Brain microvascular endothelial cell (primary cell): ENCODE results near the gene CSN1S1.

Experiments
- DNase-seq: peaks from one replicate; pipeline ENCODE4 v3.0.0-alpha.2; 2020
- H3K27ac ChIP-seq: fragments of 250-450 bp; sonication (Bioruptor Pico); 2 replicates; pipeline ENCODE4 v1.5.1; 2020; ENCODE audit warnings: mild to moderate bottlenecking, moderate library complexity
- H3K27me3 ChIP-seq: fragments of 250-450 bp; sonication (Bioruptor Pico); replicated peaks from 2 replicates; pipeline ENCODE4 v1.5.1; 2020; ENCODE audit warnings: mild to moderate bottlenecking
- H3K36me3 ChIP-seq: fragments of 250-450 bp; sonication (Bioruptor Pico); replicated peaks from 2 replicates; pipeline ENCODE4 v1.5.1; 2020; ENCODE audit warnings: mild to moderate bottlenecking
- H3K4me3 ChIP-seq: 2 replicates; pipeline ENCODE4 v1.5.1; 2011; ENCODE audit warnings: low read depth, mild to moderate bottlenecking, control low read depth, low read length, moderate library complexity
- CTCF ChIP-seq: IDR thresholded peaks from 2 replicates; pipeline ENCODE4 v1.5.1; 2011; ENCODE audit warnings: low read depth, mild to moderate bottlenecking, moderate library complexity, low read length, control low read depth, inconsistent platforms; ENCODE audit errors: missing control alignments
- in situ Hi-C: cut with HindIII; loops from 2 replicates; pipeline ENCODE4 v1.10.0; 2017; ENCODE audit warnings: low sequenced_read_pairs, low pct_ligation_motif_present

CSN1S1 gene

GRCh38 chr4:69934150-69934549 is 3.3 kb downstream of the CSN1S1 start:
- TF ChIP-seq CTCF: no peak
- DNase-seq: no peak
- in situ Hi-C loops: no loop called here
- no peak overlapping the region for H3K27ac ChIP-seq
- H3K36me3 ChIP-seq: no peaks in the 10 kb centered on the region
- H3K27me3 ChIP-seq: no peaks in the 10 kb centered on the region
- no peak overlapping the region for H3K4me3 ChIP-seq

- Histone ChIP-seq H3K27ac (peak overlapping the region; percentile 70), H3K27me3 (no peaks in the 10 kb centered on the region), H3K36me3 (no peaks in the 10 kb centered on the region), H3K4me3 (no peak overlapping the region)
- in situ Hi-C loops: no loop called here
- no peak for TF ChIP-seq CTCF
- no peak for DNase-seq
Observed at GRCh38 chr4:69936566-69936965, 5.7 kb downstream of the CSN1S1 start.

DNA sequence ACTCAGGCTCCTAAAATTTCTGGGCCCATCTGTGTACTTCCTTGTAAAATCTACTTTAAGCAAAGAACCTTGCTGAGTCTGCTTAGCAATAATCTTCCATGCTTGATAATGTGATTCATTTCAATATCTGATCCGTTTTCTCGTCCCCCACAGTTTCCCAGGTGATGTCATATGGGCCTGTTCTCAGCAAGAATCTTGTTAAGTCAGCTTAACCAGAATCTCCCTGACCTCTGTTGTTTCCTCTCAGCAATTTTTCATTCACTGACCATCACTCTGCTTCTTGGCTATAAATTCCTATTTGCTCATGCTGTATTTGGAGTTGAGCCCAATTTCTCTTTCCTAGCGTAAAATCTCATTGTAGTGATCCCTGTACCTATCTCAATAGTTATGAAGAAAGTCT is 20.7 kb downstream of the CSN1S1 start:
- no peak for TF ChIP-seq CTCF
- no peaks in the 10 kb centered on the region for H3K27me3 ChIP-seq
- no peak overlapping the region for H3K27ac ChIP-seq
- peak; percentile 16 for DNase-seq
- H3K4me3 ChIP-seq: no peak overlapping the region
- H3K36me3 ChIP-seq: no peaks in the 10 kb centered on the region
- in situ Hi-C loops: no loop called here

GRCh38 chr4:69957209-69957608 is 26.3 kb downstream of the CSN1S1 start:
- no peak for TF ChIP-seq CTCF
- no peak for DNase-seq

DNA sequence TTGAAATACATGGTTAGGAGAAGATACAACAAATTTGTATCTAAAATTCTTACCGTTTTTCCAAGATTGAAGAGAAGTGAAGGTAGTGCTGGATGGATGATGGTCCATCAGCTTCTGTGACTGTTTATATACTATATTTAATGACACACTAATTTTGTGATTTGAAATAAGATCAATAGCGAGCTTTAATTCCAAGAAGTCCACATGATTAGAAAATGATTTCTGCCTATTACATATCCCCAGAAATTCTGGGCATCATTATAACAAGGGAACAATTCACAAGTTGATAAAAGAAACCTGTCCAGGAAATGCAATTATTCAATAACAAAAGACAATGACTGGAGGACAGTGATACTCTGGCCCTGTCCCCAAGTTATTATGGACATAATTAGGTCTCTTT is 34.8 kb downstream of the CSN1S1 start, which contains the start of gene CSN2:
Gene CSN2, minus strand, starts transcription at position 101 of the 400 bp plus-strand sequence. CDS start 4,733 bp downstream, outside the sequence.
- no peak for TF ChIP-seq CTCF
- in situ Hi-C loops: no loop called here
- Histone ChIP-seq H3K27me3 (no peaks in the 10 kb centered on the region), H3K27ac (no peak within 1 kb of the TSS), H3K4me3 (no peak within 1 kb of the TSS), H3K36me3 (no peaks in the 10 kb centered on the region)
- no peak for DNase-seq

More at GRCh38 chr4:69957209-69957608, 26.3 kb downstream of the CSN1S1 start:
- no peaks in the 10 kb centered on the region for H3K27me3 ChIP-seq
- H3K36me3 ChIP-seq: no peaks in the 10 kb centered on the region
- H3K27ac ChIP-seq: no peak overlapping the region
- no peak overlapping the region for H3K4me3 ChIP-seq
- in situ Hi-C loops: no loop called here

- in situ Hi-C loops: no loop called here
- TF ChIP-seq CTCF: no peak
- no peak for DNase-seq
- Histone ChIP-seq H3K4me3 (no peak overlapping the region), H3K27ac (no peak overlapping the region), H3K27me3 (no peaks in the 10 kb centered on the region), H3K36me3 (no peaks in the 10 kb centered on the region)
Observed at GRCh38 chr4:69970071-69970470, 39.2 kb downstream of the CSN1S1 start.
